ENCODE results near the gene EMP2. TPM values are rescaled to one million over a fixed set of nuclear protein-coding genes. Genes with fewer than 3 reads are reported as not detected.
A peak's percentile ranks its signal among the peaks of the same experiment; 100 is the strongest.

EMP2 gene
- total RNA-seq, 3 donors from 2014 or later: 46.9 to 69.2 (median 66.0) TPM

- H3K4me3 ChIP-seq: peak overlapping the region in 2 of 3 donors; percentile 79 to 100
- no peaks in the 10 kb centered on the region for H3K27me3 ChIP-seq
- H3K9me3 ChIP-seq: no peaks in the 10 kb centered on the region
- peaks cover 16 to 17% of the 10 kb centered on the region in 2 donors for H3K4me1 ChIP-seq
- no peak for DNase-seq (ENCODE audit: low spot score in 2 of 2)
- TF ChIP-seq POLR2A (IDR thresholded peaks at IDR 0.05) (no peak), POLR2AphosphoS5 (IDR thresholded peaks at IDR 0.05) (no peak)
- TF ChIP-seq, protein P1, sequence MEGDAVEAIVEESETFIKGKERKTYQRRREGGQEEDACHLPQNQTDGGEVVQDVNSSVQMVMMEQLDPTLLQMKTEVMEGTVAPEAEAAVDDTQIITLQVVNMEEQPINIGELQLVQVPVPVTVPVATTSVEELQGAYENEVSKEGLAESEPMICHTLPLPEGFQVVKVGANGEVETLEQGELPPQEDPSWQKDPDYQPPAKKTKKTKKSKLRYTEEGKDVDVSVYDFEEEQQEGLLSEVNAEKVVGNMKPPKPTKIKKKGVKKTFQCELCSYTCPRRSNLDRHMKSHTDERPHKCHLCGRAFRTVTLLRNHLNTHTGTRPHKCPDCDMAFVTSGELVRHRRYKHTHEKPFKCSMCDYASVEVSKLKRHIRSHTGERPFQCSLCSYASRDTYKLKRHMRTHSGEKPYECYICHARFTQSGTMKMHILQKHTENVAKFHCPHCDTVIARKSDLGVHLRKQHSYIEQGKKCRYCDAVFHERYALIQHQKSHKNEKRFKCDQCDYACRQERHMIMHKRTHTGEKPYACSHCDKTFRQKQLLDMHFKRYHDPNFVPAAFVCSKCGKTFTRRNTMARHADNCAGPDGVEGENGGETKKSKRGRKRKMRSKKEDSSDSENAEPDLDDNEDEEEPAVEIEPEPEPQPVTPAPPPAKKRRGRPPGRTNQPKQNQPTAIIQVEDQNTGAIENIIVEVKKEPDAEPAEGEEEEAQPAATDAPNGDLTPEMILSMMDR (IDR thresholded peaks at IDR 0.05): no peak
- intact Hi-C loops (cut with DNase I; ENCODE audit: low total_unique reads): no loop called here
- peak overlapping the region; percentile 89 to 99 for H3K27ac ChIP-seq
- no peaks in the 10 kb centered on the region for H3K36me3 ChIP-seq
Measured at GRCh38 chr16:10577305-10578202, 2.8 kb downstream of the EMP2 start.

- intact Hi-C loops (cut with DNase I; ENCODE audit: low total_unique reads): no loop called here
- peak overlapping the region; percentile 89 to 99 for H3K27ac ChIP-seq
Measured at GRCh38 chr16:10576390-10577304, 3.8 kb downstream of the EMP2 start.

DNA sequence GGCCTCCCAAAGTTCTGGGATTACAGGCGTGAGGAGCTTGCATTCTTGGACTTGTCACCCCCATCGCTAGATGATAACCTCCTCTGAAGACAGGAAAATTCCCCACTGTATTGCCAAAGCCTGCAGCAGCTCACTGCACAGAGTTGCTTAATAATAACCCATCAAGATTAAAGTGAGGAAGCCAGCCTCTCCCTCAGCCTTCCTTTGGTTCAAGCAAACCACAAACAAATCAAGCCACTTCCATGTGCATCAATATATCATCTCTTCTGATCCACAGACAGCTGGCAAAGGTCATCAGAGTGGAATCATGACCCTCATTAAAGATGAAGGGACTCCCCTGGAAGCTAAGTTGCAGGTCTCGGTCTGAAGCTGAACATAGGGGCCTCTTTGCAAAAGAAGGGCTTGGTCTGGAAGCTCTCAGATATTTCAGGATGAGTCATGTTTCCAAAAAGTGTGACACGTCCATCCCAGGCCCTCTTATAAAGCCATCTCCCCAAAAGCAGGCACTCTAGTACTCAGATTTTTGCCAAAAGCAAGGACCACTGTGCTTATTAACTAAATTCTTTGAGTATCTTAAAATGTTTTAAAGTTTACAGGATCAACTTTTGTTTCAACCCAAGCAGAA, 4.8 kb downstream of the EMP2 start:
- no peak for DNase-seq (ENCODE audit: low spot score in 2 of 2)
- intact Hi-C loops (cut with DNase I; ENCODE audit: low total_unique reads): no loop called here
- TF ChIP-seq, protein P1 (IDR thresholded peaks at IDR 0.05): no peak
- TF ChIP-seq POLR2AphosphoS5 (IDR thresholded peaks at IDR 0.05): no peak
- TF ChIP-seq POLR2A (IDR thresholded peaks at IDR 0.05): no peak
- Histone ChIP-seq H3K27me3 (no peaks in the 10 kb centered on the region), H3K36me3 (no peaks in the 10 kb centered on the region), H3K27ac (no peak overlapping the region), H3K4me1 (peaks cover 16 to 17% of the 10 kb centered on the region in 2 donors), H3K9me3 (no peaks in the 10 kb centered on the region), H3K4me3 (no peak overlapping the region)

More at GRCh38 chr16:10576390-10577304, 3.8 kb downstream of the EMP2 start:
- DNase-seq (ENCODE audit: low spot score in 2 of 2): no peak
- peaks cover 16 to 17% of the 10 kb centered on the region in 2 donors for H3K4me1 ChIP-seq
- H3K36me3 ChIP-seq: no peaks in the 10 kb centered on the region
- peak overlapping the region in 1 of 3 donors; percentile 100 for H3K4me3 ChIP-seq
- H3K9me3 ChIP-seq: no peaks in the 10 kb centered on the region
- TF ChIP-seq POLR2A (IDR thresholded peaks at IDR 0.05): no peak
- TF ChIP-seq, protein P1 (IDR thresholded peaks at IDR 0.05): no peak
- no peak for TF ChIP-seq POLR2AphosphoS5 (IDR thresholded peaks at IDR 0.05)
- H3K27me3 ChIP-seq: no peaks in the 10 kb centered on the region

GRCh38 chr16:10572611-10573010, 7.8 kb downstream of the EMP2 start:
- Histone ChIP-seq H3K4me3 (no peak overlapping the region), H3K9me3 (no peaks in the 10 kb centered on the region), H3K27ac (no peak overlapping the region), H3K27me3 (no peaks in the 10 kb centered on the region), H3K4me1 (peaks cover 5 to 10% of the 10 kb centered on the region in 2 donors), H3K36me3 (no peaks in the 10 kb centered on the region)
- TF ChIP-seq POLR2AphosphoS5 (IDR thresholded peaks at IDR 0.05): no peak
- TF ChIP-seq, protein P1 (IDR thresholded peaks at IDR 0.05): no peak
- no peak for TF ChIP-seq POLR2A (IDR thresholded peaks at IDR 0.05)
- no peak for DNase-seq (ENCODE audit: low spot score in 2 of 2)
- intact Hi-C loops (cut with DNase I; ENCODE audit: low total_unique reads): no loop called here
